GM18867 (cell line): Measurements from ENCODE around the gene SNX18.

Source experiments
- ATAC-seq: cut with Tn5 transposase; IDR thresholded peaks from one replicate; pipeline ENCODE4 v1.9.1; 2021; ENCODE audit warnings: mild to moderate bottlenecking, moderate library complexity; ENCODE audit not compliant: unreplicated experiment

Gene SNX18

DNA sequence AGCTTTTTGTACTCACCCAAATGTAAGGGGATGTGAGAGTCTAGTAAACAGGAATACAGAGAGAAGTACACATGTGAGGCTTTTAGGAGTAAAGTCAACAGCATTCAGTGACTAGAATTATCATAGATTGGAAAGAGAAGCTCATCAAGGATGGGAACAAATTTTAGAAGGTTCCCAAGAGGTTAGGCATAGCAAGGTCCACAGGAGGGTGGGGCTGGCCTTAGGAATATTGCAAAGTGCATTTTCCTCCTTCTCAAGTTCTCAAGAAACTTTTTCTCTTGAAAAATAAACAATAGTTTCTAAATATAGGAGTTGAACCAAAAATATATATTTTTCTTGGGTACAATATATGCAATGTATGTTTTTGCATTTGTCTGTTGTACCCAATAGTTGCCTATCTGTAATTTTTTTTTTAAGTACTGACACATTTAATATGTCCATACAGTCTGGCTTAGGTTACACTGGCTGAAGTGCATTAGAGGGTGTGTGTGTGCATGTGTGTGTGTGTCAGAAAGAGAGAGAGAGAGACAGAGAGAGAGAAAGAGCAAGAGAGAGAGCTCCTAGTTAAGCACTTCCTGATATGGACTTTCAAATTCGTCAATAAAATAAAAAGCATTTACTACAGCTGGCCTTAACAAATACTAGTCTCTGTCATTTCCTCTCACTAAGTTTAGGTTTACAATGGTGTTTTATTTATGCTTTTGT, 62.2 kb downstream of the SNX18 start:
- no peak for ATAC-seq

DNA sequence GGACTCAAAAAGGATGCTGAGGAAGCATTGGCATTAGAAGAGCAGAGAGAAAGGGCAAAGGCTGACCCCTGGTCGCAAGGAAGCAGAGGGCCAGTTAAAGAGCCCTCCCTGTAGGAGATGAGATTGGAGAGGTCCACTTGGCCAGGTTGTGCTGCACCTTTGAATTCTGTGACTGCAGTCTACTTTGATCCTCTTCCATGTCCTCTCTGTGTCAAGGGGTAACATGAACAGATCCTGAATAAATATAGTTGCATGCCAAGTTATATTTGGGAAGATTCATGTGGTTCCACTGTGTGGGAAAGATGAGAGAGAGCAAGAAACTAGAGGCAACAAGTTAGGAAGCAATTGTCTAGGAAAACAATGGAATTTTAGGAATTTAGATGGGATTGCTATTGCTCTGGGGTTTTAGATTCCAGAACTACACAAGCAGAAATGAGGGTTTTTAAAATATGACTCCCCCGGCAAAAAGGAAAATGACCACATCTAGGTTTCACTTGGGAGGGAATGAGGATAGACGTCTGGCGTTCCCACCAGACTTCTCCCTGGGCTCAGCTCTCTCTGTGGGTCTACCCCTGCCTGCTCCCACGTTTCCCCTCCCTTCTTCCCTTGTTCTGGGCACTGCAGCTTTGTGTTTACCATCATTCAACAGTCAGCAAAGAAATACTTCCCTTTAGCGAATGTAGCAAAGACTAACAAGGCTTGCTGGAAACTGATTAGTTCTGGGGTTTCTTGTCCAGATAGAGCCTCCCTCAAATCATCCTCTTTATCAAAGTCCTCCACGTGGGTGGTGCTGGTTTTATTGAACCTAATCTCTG, 63.6 kb downstream of the SNX18 start:
- ATAC-seq = no peak

GRCh38 chr5:54581831-54582548, 64.4 kb downstream of the SNX18 start:
- ATAC-seq = no peak

DNA sequence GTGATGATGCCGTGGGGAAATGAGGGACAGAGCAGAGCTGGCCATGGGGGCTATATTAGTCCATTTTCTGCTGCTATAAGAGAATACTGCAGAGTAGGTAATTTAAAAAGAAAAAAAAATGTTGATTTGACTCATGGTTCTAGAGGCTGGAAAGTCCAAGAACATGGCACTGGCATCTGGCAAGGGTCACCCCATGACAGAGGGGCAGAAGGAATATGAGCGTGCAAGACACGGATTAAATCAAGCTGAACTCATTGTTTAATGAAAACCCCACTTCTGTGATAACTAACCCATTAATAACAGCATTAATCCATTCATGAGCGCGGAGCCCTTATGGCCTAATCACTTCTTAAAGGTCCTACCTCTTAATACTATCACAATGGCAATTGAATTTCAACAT, 68.8 kb downstream of the SNX18 start:
- no peak for ATAC-seq

DNA sequence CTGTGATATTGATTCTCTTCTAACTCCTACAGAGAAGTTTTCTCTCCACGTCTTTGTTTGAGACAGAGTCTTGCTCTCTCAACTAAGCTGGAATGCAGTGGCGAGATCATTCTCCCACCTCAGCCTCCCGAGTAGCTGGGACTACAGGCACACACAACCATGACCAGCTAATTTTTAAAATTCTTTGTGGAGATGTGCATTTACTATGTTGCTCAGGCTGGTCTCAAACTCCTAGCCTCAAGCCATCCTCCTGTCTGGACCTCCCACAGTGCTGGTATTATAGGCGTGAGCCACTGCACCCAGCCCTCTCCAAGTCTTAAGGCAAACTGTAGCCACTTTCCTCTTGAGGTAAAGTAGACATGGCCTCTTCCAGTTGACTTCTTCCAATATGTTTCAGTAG, 72.2 kb downstream of the SNX18 start:
- no peak for ATAC-seq

- no peak for ATAC-seq
Observed at GRCh38 chr5:54590824-54591223, 73.3 kb downstream of the SNX18 start.

DNA sequence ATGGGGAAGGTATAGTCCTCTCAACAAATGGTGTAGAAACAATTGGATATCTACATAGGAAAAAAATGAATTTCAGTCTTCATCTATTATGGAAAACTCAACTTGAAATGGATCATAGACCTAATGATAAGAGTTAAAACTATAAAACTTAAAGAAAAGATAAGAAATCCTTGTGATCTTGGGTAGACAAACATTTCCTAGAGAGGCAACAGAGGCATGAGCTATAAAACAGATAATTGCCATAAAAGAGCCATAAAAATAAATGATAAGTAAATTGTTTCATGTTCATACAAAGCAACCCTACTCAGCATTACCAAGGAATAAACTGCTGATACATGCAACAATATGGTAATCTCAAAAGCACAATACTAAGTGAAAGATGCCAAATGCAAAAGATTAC, 76.2 kb downstream of the SNX18 start:
- no peak for ATAC-seq

GRCh38 chr5:54594181-54594580, 76.6 kb downstream of the SNX18 start:
- ATAC-seq = no peak

DNA sequence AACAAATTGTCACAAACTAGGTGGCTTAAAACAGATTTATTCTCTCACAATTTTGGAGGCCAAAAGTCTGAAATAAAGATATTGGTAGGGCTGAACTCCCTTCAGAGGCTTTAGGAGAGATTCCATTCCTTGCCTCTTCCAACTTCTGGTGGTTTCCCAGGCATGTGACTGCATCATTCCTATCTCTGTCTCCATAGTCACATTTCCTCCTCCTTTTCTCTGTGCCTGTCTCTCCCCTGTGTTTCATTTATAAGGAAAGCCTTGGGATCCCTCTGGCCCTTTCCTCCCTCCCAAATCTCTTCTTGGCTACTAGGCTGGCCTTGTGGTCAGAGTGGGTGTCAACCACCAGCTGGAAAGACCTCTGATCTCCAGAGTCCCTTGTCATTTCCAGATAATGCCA, 78.2 kb downstream of the SNX18 start:
- ATAC-seq = no peak
